CD4-positive, alpha-beta T cell treated with Interleukin-12 subunit alpha and Interleukin-12 subunit beta, for 1 hour (primary cell): ENCODE measurements around the gene GPR176.
A peak's percentile ranks its signal among the peaks of the same experiment; 100 is the strongest.

Experiments used
- DNase-seq: peaks from one replicate; pipeline ENCODE4 v3.0.0-alpha.2; 2020

Gene GPR176

GRCh38 chr15:39801641-39802309, 118.3 kb downstream of the GPR176 start:
- no peak for DNase-seq

DNA sequence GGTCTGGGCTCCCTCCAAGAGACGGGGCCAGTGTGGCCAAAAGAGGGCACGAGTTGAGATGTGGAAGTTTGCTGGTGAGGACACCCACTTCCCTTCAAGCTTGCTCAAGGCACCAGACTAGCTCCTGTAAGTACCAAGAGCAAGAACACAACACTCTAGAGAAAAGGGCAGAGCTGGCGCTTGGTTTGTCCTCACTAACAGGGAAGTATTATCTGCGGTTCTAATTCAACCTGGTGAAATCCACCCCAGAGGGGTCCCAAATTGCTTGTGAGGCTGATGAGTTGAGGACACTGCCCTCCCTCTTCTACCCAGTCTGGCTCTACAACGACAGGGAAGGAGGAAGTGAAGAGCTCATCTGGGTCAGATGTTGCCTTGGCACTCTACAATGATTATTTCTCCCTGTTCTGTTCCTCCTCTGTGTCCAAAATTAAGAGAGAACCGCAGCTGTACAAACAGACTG, 120.5 kb downstream of the GPR176 start:
- no peak for DNase-seq

DNA sequence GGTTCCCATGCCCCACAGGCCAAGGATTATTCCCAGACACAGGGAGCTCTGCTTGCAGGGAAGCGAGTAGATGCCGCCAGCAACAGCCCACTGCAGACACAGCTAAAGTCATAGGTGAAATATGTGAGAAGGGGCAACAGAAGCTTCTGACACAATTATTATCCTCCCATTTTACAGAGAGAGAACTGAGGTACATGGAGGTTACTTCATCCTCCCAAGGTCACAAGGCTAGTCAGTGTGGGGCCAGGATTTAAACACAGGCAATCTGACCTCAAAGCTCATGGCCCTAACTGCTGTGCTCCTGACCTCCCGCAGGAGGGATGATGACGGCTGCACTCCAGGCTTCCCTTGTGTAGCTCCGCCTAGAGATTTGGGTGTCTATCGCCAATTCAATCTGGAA, 121.7 kb downstream of the GPR176 start:
- no peak for DNase-seq

GRCh38 chr15:39797407-39797806, 122.7 kb downstream of the GPR176 start:
- no peak for DNase-seq

- DNase-seq, result no peak
Measured at GRCh38 chr15:39796601-39797000, 123.5 kb downstream of the GPR176 start.

DNA sequence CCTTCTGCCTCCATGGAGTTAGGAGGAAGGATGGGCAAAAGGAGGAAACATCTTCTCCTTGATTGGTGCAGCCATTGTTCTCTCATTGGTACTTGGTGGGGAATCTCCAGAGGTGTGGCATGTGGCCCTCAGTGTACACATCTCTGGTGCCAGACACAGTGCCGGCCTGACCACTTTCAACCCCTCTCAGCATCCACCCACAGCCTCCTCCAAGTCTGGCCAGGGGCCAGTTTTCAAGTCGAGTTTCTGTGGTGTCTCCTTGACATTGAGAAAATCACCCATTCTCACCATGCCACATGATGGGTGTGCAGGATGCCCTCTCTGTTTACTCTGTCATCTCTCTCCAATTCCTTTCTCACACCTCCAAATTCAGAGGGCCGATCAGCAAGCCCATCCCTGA, 124.6 kb downstream of the GPR176 start:
- DNase-seq, result no peak

GRCh38 chr15:39794954-39795353, 125.1 kb downstream of the GPR176 start:
- DNase-seq, result no peak

DNA sequence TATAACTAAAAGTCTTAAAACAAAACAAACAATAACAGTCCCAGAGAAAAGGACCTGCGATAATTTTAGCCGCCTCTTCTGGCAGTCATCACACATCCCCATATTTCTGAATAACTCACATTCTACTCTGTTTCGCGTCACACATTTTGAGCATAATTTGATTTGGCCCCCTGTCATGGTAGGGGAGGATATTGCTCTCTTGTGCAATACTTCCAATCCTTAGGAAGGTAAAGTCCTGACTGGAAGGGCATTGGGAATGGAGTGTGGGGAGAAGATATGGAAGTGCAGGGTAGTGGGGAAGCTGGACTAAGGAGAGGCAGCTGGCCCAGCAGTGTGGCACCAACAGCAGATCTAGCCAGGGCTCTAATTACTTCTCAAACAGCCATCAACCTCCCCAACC, 126.1 kb downstream of the GPR176 start:
- DNase-seq, result no peak

DNA sequence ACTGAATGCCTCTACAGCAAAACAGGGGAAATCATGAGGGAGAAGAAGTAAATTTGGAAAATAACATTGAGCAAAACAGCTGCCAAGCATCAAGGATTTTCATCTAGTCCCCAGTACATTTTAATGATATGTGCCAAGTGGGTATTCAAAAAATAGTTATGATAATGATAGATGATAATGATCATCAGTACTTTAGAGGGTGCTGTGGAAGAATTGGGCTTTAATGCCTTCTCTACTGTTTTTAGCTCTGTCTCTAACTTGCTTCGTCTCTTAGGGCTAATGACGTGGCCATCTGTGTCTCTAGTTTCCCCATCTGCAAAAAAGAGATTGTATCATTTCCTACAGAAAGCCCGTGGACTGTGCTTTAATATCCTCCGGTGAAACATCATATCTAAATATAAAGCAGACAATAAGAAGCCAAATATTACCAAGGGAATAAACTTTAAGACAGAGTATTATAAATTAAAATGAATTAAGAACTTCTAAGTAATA, 127.2 kb downstream of the GPR176 start:
- DNase-seq, result no peak

GRCh38 chr15:39792025-39792843, 127.8 kb downstream of the GPR176 start:
- DNase-seq, result no peak

DNA sequence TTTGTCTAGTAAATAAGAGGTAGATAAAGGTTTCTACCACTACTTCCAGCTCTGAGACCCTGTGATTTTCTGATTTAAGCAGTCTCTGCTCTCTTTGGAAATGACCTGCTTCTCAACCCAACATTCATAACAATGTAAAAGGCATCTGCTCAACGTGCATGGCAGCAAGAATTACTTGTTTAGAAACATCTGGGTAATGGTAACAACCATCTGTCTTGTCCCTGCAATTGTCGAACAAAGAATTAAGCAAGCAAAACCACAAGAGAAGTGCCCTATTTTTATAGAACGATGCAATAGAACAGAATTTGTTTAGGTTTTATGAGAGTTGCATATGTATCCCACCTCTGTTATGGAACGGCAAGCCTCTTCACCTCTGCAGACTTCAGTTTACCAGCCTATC, 130.3 kb downstream of the GPR176 start:
- DNase-seq, result no peak

- no peak for DNase-seq
Measured at GRCh38 chr15:39788800-39789565, 131.1 kb downstream of the GPR176 start.

DNA sequence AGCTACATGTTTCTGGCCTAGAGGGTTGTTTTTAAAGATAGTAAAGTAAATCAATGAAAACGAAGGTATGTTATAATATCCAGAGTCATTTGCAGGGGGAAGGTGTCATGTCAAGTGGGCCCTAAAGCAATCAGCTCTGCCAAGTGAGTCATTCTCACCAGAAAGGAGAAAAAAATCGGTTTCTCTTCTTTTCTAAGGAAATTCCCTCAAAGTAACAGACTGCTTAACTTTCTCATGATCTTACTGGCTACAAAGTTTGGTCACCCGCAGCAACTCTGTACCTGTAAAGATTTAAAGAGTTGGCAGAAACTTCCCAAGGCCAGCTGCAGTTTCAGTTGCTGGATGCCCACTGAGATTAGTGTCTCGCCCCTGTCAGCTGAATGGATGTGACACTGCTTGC, 132.0 kb downstream of the GPR176 start:
- DNase-seq, result no peak

DNA sequence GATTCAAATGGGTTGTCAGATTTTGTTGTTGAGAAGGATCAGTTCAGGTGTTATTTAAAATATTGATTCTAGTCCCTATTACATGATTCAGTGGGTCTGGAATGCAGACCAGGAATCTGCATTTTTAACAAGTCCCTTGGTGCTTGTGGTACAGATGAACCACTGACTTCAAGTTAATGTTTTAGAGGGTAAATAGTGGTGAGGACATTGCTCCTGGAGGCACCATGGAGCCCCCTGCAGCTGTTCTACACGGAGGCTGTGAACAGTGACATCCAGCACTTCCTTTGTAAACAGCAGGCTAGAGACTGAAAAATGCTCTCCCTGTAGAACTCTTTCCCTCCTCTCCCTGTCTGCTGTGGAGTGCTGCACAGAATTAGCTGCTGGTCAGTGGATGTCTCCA, 132.6 kb downstream of the GPR176 start:
- no peak for DNase-seq

DNA sequence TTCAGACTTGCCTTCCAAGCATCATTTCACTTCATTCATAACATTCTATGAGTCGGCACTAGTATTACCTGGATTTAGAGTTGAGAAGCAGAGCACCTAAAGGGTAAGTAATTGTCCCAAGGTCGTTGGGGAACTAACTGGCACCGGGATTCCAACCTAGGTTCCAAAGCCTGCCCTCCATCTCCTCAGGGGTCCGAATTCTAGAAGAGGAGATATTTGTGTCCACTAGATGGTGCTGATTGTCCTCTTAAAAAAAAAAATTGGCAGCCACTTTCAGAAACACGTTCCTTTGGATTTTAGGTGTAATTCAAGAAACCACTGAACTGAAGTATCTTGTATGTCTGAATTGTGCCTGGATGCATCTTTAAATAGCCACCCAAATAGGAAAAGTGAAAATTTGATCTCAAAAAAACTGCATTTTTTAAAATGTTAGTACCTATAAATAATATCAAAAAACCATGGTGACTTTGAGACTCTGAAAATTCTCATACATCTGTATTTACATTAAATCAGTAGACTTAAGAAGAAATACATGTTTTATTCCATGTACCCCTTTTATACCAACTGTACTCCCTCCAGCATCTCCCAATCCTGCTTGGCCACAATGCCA, 133.5 kb downstream of the GPR176 start:
- peak; percentile 39 for DNase-seq

- DNase-seq, result no peak
Measured at GRCh38 chr15:39785841-39786240, 134.2 kb downstream of the GPR176 start.

DNA sequence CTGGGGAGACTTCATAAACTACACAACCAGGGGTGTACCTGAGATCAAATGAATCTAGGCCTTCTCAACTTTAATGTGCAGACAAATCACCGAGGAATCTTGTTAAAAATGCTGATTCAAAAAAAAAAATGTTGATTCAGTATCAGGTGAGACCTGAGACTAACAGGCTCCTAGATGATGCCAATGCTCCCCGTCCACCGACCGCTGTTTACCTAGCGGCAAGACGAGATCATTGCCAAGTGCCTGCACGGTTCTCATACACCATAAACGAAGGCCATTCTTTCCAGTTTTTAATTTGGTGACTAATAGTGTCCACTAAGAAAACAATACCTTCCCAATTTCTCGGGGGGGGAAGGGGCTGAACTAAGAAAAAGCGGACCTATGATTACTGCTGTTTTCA, 134.9 kb downstream of the GPR176 start:
- DNase-seq, result no peak

- DNase-seq, result no peak
Measured at GRCh38 chr15:39784638-39785037, 135.4 kb downstream of the GPR176 start.

GRCh38 chr15:39784125-39784524, 135.9 kb downstream of the GPR176 start:
- no peak for DNase-seq

GRCh38 chr15:39783244-39783820, 136.7 kb downstream of the GPR176 start:
- DNase-seq, result peak; percentile 19

- DNase-seq, result peak; percentile 95
Measured at GRCh38 chr15:39782441-39783138, 137.5 kb downstream of the GPR176 start, which contains the start of gene FSIP1. Gene FSIP1, minus strand, starts transcription at chr15:39782841. Its CDS starts 6,317 bp downstream, at chr15:39776524.

DNA sequence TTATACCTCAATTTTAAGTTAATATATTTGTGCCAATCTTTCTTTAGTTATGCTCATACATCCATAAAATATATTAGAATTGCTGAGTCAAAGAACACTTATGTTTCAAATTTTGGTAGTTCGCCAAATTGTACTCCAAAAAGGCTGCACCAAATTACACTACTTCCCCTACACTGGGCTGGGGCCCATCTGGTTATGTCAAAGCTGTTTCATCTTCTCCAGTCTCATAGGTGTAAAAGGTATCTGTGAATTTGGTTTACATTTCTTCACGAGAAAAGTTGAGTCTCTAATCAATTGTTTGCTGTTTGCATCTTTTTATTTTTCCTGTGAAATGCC, 138.1 kb downstream of the GPR176 start:
- peak; percentile 11 for DNase-seq
